RWPE2 (cell line): ENCODE measurements around the gene PRKG1.

Experiments used
- ATAC-seq: fragments of 200-7000 bp; cut with Tn5 transposase; 3 replicates; pipeline ENCODE4 v1.9.1; 2021; ENCODE audit warnings: low read depth
- DNase-seq: peaks from one replicate; pipeline ENCODE4 v3.0.0-alpha.2; 2020; ENCODE audit warnings: low spot score
- H3K27ac ChIP-seq: fragments of 450-650 bp; 2 replicates; pipeline ENCODE4 v1.5.1; 2017; ENCODE audit warnings: mild to moderate bottlenecking; ENCODE audit not compliant: poor library complexity, severe bottlenecking
- H3K27me3 ChIP-seq: fragments of 250-450 bp; sonication (Bioruptor Pico); 2 replicates; pipeline ENCODE4 v1.5.1; 2021; ENCODE audit warnings: mild to moderate bottlenecking, moderate library complexity; ENCODE audit not compliant: insufficient read depth, poor library complexity, severe bottlenecking
- H3K36me3 ChIP-seq: fragments of 250-450 bp; sonication (Bioruptor Pico); 2 replicates; pipeline ENCODE4 v1.5.1; 2020; ENCODE audit warnings: low read depth, mild to moderate bottlenecking, moderate library complexity
- H3K4me1 ChIP-seq: fragments of 250-450 bp; sonication (Bioruptor Pico); 2 replicates; pipeline ENCODE4 v1.5.1; 2021; ENCODE audit warnings: mild to moderate bottlenecking, moderate library complexity; ENCODE audit not compliant: insufficient read depth, poor library complexity, severe bottlenecking
- H3K4me3 ChIP-seq: fragments of 250-450 bp; sonication (Bioruptor Pico); 2 replicates; pipeline ENCODE4 v1.5.1; 2021; ENCODE audit warnings: mild to moderate bottlenecking, moderate library complexity; ENCODE audit not compliant: severe bottlenecking
- H3K9me3 ChIP-seq: fragments of 250-450 bp; sonication (Bioruptor Pico); 2 replicates; pipeline ENCODE4 v1.5.1; 2021; ENCODE audit warnings: mild to moderate bottlenecking, moderate library complexity; ENCODE audit not compliant: severe bottlenecking
- CTCF ChIP-seq: fragments of 450-650 bp; IDR thresholded peaks from one replicate; pipeline ENCODE4 v1.5.1; 2017; ENCODE audit warnings: mild to moderate bottlenecking, moderate library complexity; ENCODE audit not compliant: poor library complexity, severe bottlenecking

The PRKG1 gene

GRCh38 chr10:52318136-52318701 lies 1243.9 kb downstream of the PRKG1 start:
- Histone ChIP-seq H3K36me3 (peaks cover 43% of the 10 kb centered on the region), H3K4me3 (no peak overlapping the region), H3K27ac (peak overlapping the region; percentile 100), H3K4me1 (peaks cover 29% of the 10 kb centered on the region), H3K9me3 (no peaks in the 10 kb centered on the region), H3K27me3 (no peaks in the 10 kb centered on the region)
- TF ChIP-seq CTCF, result no peak
- DNase-seq (no peak), ATAC-seq (no peak)

GRCh38 chr10:52318822-52319464 lies 1244.7 kb downstream of the PRKG1 start:
- no peak overlapping the region for H3K4me3 ChIP-seq
- ATAC-seq (peak; percentile 74), DNase-seq (no peak)
- no peaks in the 10 kb centered on the region for H3K27me3 ChIP-seq
- peaks cover 43% of the 10 kb centered on the region for H3K36me3 ChIP-seq
- TF ChIP-seq CTCF, result no peak
- peak overlapping the region; percentile 100 for H3K27ac ChIP-seq
- no peaks in the 10 kb centered on the region for H3K9me3 ChIP-seq
- peaks cover 29% of the 10 kb centered on the region for H3K4me1 ChIP-seq

- H3K27ac ChIP-seq, result peak overlapping the region; percentile 100
- ATAC-seq, result no peak
- no peak for DNase-seq
These were observed 1245.6 kb downstream of the PRKG1 start for GRCh38 chr10:52319926-52320325.

GRCh38 chr10:52322323-52322722 lies 1248.0 kb downstream of the PRKG1 start:
- DNase-seq (no peak), ATAC-seq (no peak)
- Histone ChIP-seq H3K4me1 (peaks cover 27% of the 10 kb centered on the region), H3K36me3 (peaks cover 21% of the 10 kb centered on the region), H3K9me3 (no peaks in the 10 kb centered on the region), H3K27ac (peak overlapping the region; percentile 27), H3K27me3 (no peaks in the 10 kb centered on the region), H3K4me3 (no peak overlapping the region)
- TF ChIP-seq CTCF, result no peak

More at GRCh38 chr10:52319926-52320325, 1245.6 kb downstream of the PRKG1 start:
- TF ChIP-seq CTCF, result no peak
- Histone ChIP-seq H3K36me3 (peaks cover 43% of the 10 kb centered on the region), H3K4me1 (peaks cover 29% of the 10 kb centered on the region), H3K9me3 (no peaks in the 10 kb centered on the region), H3K27me3 (no peaks in the 10 kb centered on the region), H3K4me3 (no peak overlapping the region)

GRCh38 chr10:52322936-52323335 lies 1248.6 kb downstream of the PRKG1 start:
- ATAC-seq (no peak), DNase-seq (no peak)
- Histone ChIP-seq H3K4me1 (peaks cover 22% of the 10 kb centered on the region), H3K27me3 (no peaks in the 10 kb centered on the region), H3K36me3 (peaks cover 15% of the 10 kb centered on the region), H3K4me3 (no peak overlapping the region), H3K9me3 (no peaks in the 10 kb centered on the region), H3K27ac (peak overlapping the region; percentile 27)
- no peak for TF ChIP-seq CTCF
